Mucosa of descending colon (tissue), 3 donors: ENCODE results near the gene OR6S1. TPM values are rescaled to one million over a fixed set of nuclear protein-coding genes. Genes with fewer than 3 reads are reported as not detected.

Experiments used
- ATAC-seq: fragments of 200-7000 bp; cut with Tn5 transposase; one replicate; pipeline ENCODE4 v1.9.1; 2020; ENCODE audit warnings: mild to moderate bottlenecking, moderate library complexity
- DNase-seq, 3 donors: peaks; one replicate each; pipeline ENCODE4 v3.0.0-alpha.2; 2020
- H3K36me3 ChIP-seq: fragments of 200-600 bp; one replicate; pipeline ENCODE4 v1.8.0; 2021; ENCODE audit warnings: low read depth, mild to moderate bottlenecking
- H3K4me1 ChIP-seq: fragments of 200-600 bp; one replicate; pipeline ENCODE4 v1.8.0; 2021; ENCODE audit warnings: low read depth, mild to moderate bottlenecking
- H3K4me3 ChIP-seq: fragments of 200-600 bp; one replicate; pipeline ENCODE4 v1.8.0; 2021; ENCODE audit warnings: mild to moderate bottlenecking
- H3K9me3 ChIP-seq: fragments of 200-600 bp; one replicate; pipeline ENCODE4 v1.8.0; 2021; ENCODE audit warnings: mild to moderate bottlenecking
- CTCF ChIP-seq: fragments of 200-600 bp; IDR thresholded peaks from one replicate; pipeline ENCODE4 v1.8.0; 2022; ENCODE audit warnings: antibody characterized with exemption, mild to moderate bottlenecking
- intact Hi-C, 2 donors: fragments of 100-400 bp; cut with DNase I in 1 of 2; cut with micrococcal nuclease in 1 of 2; formaldehyde crosslinking; loops; one replicate each; pipeline versions ENCODE4 v1.11.0 to v1.11.1; 2022; cut with DNase I, micrococcal nuclease
- total RNA-seq, 3 donors: library from RNA; stranded (reverse); fragmentation: NEBNext Ultra II Directional in 2 of 3; extraction: Animal tissue kit (Norgen Biotek cat#: 25700) in 2 of 3; gene quantifications; one replicate each; pipeline versions ENCODE4 v1.2.1 to v1.2.4, GENCODE V29; 2021 to 2023
- donor health status: DM: no; HTN: no; CAD: no; lungs with moderate emphysema.
- donor health status: DM: no; HTN: no; CAD: no.
- donor health status: DM: no; HTN: yes; CAD: no.

OR6S1 gene
- total RNA-seq, 3 donors from 2014 or later, result not detected

- intact Hi-C loops, result no loop called here
- no peaks in the 10 kb centered on the region for H3K9me3 ChIP-seq
- peak; percentile 77 to 83 (median 83) for DNase-seq
These were observed 9.6 kb downstream of the OR6S1 start for GRCh38 chr14:20631880-20632389.

GRCh38 chr14:20631023-20631879 lies 10.2 kb downstream of the OR6S1 start:
- DNase-seq (peak in 1 of 3 donors; percentile 54), ATAC-seq (peak; percentile 55)
- intact Hi-C loops, result no loop called here

More at GRCh38 chr14:20631880-20632389, 9.6 kb downstream of the OR6S1 start:
- peaks cover 6% of the 10 kb centered on the region for H3K4me1 ChIP-seq
- no peak for TF ChIP-seq CTCF
- peak; percentile 77 for ATAC-seq
- H3K36me3 ChIP-seq, result no peaks in the 10 kb centered on the region
- no peak overlapping the region for H3K4me3 ChIP-seq

GRCh38 chr14:20630340-20631022 lies 11.0 kb downstream of the OR6S1 start:
- intact Hi-C loops, result no loop called here
- TF ChIP-seq CTCF, result no peak
- Histone ChIP-seq H3K4me1 (peaks cover 6% of the 10 kb centered on the region), H3K4me3 (no peak overlapping the region), H3K36me3 (no peaks in the 10 kb centered on the region), H3K9me3 (no peaks in the 10 kb centered on the region)
- DNase-seq, result peak in 1 of 3 donors; percentile 64
- ATAC-seq, result peak; percentile 52

More at GRCh38 chr14:20631023-20631879, 10.2 kb downstream of the OR6S1 start:
- no peaks in the 10 kb centered on the region for H3K36me3 ChIP-seq
- H3K9me3 ChIP-seq, result no peaks in the 10 kb centered on the region
- H3K4me3 ChIP-seq, result no peak overlapping the region
- no peak for TF ChIP-seq CTCF
- H3K4me1 ChIP-seq, result peaks cover 6% of the 10 kb centered on the region

- DNase-seq, result no peak
- Histone ChIP-seq H3K4me1 (peaks cover 15% of the 10 kb centered on the region), H3K4me3 (no peak overlapping the region), H3K9me3 (no peaks in the 10 kb centered on the region), H3K36me3 (no peaks in the 10 kb centered on the region)
- intact Hi-C loops, result no loop called here
- no peak for ATAC-seq
- no peak for TF ChIP-seq CTCF
These were observed 13.2 kb downstream of the OR6S1 start for GRCh38 chr14:20628063-20628854.

- DNase-seq (no peak), ATAC-seq (no peak)
- H3K36me3 ChIP-seq, result no peaks in the 10 kb centered on the region
- intact Hi-C loops, result no loop called here
- no peak for TF ChIP-seq CTCF
- H3K9me3 ChIP-seq, result no peaks in the 10 kb centered on the region
- no peak overlapping the region for H3K4me3 ChIP-seq
- peaks cover 11% of the 10 kb centered on the region for H3K4me1 ChIP-seq
These were observed 14.0 kb downstream of the OR6S1 start for GRCh38 chr14:20627346-20628027.
